IPS-20b (cell line): Measurements from ENCODE around the gene DRICH1.
"Not testable (repeated sequence)": the region's sequence is repeated elsewhere in the genome, so short reads cannot be mapped to it uniquely, and the experiment has no call there.

Source experiments
- H3K27ac ChIP-seq: one replicate; pipeline ENCODE4 v1.5.1; 2013; ENCODE audit warnings: low read length
- H3K27me3 ChIP-seq: 2 replicates; pipeline ENCODE4 v1.6.1; 2013; ENCODE audit warnings: mild to moderate bottlenecking, low read length, inconsistent platforms; ENCODE audit not compliant: insufficient read depth
- H3K36me3 ChIP-seq: 2 replicates; pipeline ENCODE4 v1.6.1; 2013; ENCODE audit warnings: low read depth, mild to moderate bottlenecking, inconsistent platforms, low read length, moderate library complexity; ENCODE audit not compliant: insufficient read depth
- H3K4me1 ChIP-seq: 2 replicates; pipeline ENCODE4 v1.6.1; 2013; ENCODE audit warnings: mild to moderate bottlenecking, control low read depth, inconsistent platforms, low read length, moderate library complexity; ENCODE audit not compliant: insufficient read depth
- H3K4me3 ChIP-seq: 2 replicates; pipeline ENCODE4 v1.5.1; 2013; ENCODE audit warnings: mild to moderate bottlenecking, low read length, inconsistent platforms
- H3K9ac ChIP-seq: 2 replicates; pipeline ENCODE4 v1.6.1; 2013; ENCODE audit warnings: low read depth, mild to moderate bottlenecking, inconsistent platforms, low read length, moderate library complexity
- H3K9me3 ChIP-seq: 2 replicates; pipeline ENCODE4 v1.6.1; 2013; ENCODE audit warnings: mild to moderate bottlenecking, low read depth, low read length, inconsistent platforms; ENCODE audit not compliant: insufficient read depth

Gene DRICH1

DNA sequence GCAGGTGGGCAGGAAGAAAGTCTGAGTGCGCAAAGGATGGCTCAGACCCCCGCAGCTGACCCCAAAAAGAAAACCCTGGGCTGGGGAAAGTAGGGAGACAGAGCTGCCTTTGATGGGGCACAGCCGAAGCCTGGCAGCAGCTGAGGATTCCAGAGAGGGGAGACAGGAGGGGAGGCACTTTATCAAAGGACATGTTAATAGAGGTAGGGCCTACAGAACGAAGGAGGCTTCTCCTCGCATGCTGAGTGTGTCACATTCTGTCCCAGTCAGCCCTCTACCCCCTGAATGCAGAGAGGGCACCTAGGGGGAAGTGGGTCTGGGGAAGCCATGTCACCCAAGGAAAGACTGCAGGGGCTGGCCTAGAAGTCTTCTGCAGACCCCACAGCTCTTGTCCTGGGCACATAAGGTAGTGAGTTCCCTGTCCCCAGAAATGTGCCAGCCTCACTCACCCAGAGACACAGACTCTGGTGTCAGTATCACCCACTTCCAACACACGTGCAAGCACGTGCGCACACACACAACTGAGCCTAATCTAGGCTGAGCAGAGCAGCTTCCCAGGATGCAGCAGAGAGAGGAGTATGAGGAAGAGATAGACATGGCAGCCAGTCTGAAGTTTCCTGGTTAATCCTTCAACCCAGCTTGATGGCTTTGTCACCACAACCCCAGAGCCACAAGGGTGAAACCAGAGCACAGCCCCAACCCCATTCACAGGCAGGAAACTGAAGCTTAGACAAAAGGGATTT, 40.4 kb upstream of the DRICH1 start:
- H3K27ac ChIP-seq, H3K9ac ChIP-seq, H3K4me1 ChIP-seq, H3K36me3 ChIP-seq, H3K9me3 ChIP-seq, H3K4me3 ChIP-seq, H3K27me3 ChIP-seq: not testable (repeated sequence)

DNA sequence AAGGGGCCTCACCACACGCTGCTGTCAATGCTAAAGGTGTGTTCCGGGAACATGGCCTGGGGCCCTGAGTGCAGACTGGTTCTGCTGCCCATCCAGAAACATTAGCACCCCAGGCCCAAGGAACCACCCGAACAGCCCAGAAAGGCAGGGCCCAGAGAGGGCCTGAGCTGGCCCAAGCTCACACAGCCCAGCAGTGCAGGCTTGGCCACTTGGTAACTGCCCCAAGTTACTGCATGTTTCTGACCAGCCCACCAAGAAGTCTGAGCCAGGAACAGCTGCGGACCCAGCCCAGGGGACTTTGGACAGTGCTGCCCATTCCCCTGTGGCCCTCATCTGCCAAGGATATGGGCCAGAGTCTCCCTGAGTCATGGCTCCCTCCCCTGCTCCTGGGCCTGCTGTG, 39.3 kb upstream of the DRICH1 start:
- not testable (repeated sequence) for H3K27me3 ChIP-seq, H3K9ac ChIP-seq, H3K4me1 ChIP-seq, H3K9me3 ChIP-seq, H3K27ac ChIP-seq, H3K36me3 ChIP-seq, H3K4me3 ChIP-seq

DNA sequence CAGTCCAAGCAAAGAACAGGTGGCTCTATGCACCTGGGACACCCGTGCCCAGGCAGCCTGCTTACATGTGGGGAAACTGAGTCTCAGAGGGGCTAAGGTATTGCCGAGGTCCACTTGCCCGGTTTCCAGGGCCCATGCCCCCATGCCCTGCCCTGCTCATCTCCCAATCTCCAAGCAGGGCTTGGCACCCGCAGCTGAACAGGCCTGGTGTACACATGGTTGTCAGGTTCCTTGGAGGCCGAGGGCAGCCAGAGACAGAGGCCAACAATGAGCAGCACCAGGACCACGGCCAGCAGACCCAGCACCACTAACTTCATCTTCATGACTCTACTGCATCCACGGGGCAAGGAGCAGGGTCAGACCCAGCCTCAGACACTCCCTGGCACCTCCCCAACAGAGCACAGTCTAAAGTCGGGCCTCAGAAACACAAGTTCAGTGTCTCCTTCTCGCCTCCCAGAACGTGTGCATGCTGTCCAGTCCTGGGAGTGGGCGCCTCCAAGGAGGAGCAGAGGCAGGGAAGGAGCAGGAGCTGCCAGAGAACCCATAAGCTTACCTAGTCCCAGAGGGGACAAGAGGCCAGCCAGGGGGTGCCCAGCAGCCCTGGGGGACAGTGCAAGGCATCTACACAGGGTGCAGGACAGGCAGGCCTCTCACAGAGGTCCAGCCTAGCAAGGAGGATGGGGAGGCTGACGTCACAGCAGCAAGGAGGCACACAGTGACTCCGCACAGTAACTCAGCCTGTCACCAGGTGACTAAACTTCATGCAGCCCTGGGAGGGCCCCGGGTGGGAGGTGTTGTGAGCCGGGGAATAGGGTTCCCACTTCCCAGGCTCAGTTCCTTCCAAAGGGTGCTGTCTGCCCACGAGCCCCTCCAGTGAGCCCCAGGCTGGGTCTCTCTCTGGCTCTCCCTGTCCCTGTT, 38.5 kb upstream of the DRICH1 start:
- Histone ChIP-seq H3K9me3 (no peaks in the 10 kb centered on the region), H3K4me1 (0 out of 2 replicates have a peak, but pooled peaks cover 6% of the 10 kb centered on the region), H3K9ac (no peak overlapping the region), H3K4me3 (no peak overlapping the region), H3K27me3 (no peaks in the 10 kb centered on the region), H3K36me3 (no peaks in the 10 kb centered on the region), H3K27ac (no peak overlapping the region)

DNA sequence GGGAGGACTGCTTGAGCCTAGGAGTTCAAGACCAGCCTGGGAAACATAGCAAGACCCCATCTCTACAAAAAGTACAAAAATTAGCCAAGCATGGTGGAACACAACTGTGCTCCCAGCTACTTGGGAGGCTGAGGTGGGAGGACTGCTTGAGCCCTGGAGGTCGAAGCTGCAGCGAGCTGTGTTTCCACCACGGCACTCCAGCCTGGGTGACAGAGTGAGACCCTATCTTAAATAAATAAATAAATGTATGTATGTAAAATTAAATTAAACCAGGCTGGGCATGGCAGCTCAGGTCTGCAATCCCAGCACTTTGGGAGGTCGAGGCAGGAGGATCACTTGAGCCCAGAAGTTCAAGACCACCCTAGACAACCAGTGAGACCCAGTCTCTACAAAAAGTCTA, 28.3 kb upstream of the DRICH1 start:
- not testable (repeated sequence) for H3K4me1 ChIP-seq, H3K27ac ChIP-seq
- H3K36me3 ChIP-seq = peaks cover 27% of the 10 kb centered on the region

DNA sequence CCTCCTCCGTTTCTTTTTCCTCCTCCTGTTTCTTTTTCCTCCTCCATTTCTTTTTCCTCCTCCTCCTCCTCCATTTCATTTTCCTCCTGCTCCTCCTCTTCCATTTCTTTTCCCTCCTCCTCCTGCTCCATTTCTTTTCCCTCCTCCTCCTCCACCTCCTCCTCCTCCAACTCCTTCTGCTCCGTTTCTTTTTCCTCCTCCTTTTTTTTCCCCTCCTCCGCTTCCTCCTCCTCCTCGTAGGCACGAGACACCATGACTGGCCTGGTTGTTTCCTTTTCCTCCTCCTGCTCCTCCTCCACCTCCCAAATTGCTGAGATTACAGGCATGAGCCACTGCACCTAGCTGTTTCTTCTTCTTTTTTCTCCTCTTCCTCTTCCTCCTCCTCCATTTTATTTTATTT, 25.6 kb upstream of the DRICH1 start:
- H3K4me3 ChIP-seq = no peak overlapping the region

More for the DNA sequence above, 28.3 kb upstream of the DRICH1 start:
- not testable (repeated sequence) for H3K9ac ChIP-seq, H3K9me3 ChIP-seq, H3K4me3 ChIP-seq, H3K27me3 ChIP-seq

DNA sequence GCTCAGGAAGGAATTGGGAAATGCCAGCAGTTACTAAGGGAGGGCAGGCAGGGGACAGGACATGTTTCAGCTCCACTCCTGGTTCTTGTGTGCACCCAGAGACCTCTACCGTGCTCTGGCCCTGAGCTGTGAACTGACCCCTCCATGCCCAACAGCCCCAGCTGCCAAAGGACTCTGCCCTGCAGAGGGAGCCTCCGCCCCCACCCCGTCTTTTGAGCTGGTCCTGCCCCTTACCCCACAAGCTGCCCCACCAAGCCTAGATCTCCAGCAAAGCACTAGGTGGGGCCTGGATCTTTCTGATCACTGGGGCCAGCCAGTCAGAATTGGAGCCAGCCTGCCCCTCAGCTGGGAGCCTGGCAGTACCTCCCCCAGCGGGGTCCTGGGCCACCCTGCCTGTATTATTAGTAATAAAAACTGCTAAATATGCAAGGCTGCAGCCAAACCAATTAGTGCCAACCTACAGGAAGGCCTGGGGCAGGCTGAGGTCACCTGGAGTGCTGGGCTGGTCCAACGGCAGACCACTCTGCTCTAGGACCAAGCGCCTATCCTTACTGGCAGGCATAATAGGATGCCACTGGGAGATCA, 23.9 kb upstream of the DRICH1 start:
- Histone ChIP-seq H3K4me1 (no peaks in the 10 kb centered on the region), H3K4me3 (no peak overlapping the region), H3K9me3 (no peaks in the 10 kb centered on the region), H3K9ac (no peak overlapping the region), H3K27me3 (no peaks in the 10 kb centered on the region), H3K27ac (no peak overlapping the region), H3K36me3 (peaks cover 25% of the 10 kb centered on the region)

More for the DNA sequence above, 25.6 kb upstream of the DRICH1 start:
- H3K9ac ChIP-seq = no peak overlapping the region
- peaks cover 31% of the 10 kb centered on the region for H3K36me3 ChIP-seq
- no peaks in the 10 kb centered on the region; the same call in 1 of the 2 replicates for H3K9me3 ChIP-seq
- H3K27me3 ChIP-seq = no peaks in the 10 kb centered on the region
- no peaks in the 10 kb centered on the region for H3K4me1 ChIP-seq
- no peak overlapping the region for H3K27ac ChIP-seq

DNA sequence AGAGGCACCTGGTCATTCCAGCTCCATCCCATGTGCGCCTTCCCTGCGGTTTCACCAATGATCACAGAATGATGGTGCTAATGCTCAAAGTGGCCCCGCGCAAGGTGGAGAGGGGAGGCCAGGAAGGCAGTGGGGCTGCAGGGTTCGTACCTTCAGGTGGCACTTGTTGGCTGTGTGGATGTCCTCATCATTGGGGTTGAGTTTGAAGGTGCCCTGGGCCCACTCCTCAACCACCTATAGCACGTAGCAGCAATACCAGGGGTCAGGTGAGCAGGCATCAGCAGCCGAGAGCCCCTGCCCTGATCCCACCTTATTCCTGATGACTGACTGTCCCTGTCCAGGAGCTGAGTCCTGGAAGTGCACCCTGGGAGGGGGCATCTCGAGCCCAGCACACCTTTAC, 20.6 kb upstream of the DRICH1 start:
- no peak overlapping the region for H3K27ac ChIP-seq

DNA sequence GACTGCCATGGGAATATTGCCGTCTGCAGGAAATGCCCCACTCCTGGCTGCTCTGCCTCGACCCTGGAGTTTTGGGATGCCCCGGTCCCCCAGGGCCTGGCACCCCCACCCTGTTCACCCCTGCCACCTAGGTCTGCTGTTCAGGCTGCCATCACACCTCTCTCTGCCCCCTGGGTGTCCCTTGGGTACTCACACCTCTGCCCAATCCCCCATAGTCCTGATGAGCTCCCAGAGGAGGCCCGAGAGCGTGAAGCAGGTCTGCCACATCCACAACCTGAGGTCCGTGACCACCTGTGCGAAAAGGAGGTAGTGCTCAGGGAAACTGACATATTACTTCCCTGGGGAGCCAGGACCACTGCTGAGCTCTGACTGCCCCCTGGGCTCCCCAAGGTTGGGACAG, 20.2 kb upstream of the DRICH1 start:
- no peak overlapping the region for H3K4me3 ChIP-seq
- no peak overlapping the region for H3K9ac ChIP-seq
- no peaks in the 10 kb centered on the region for H3K27me3 ChIP-seq
- H3K36me3 ChIP-seq = peaks cover 6% of the 10 kb centered on the region; the same call in 1 of the 2 replicates
- no peaks in the 10 kb centered on the region for H3K4me1 ChIP-seq
- no peaks in the 10 kb centered on the region for H3K9me3 ChIP-seq
- H3K27ac ChIP-seq = no peak overlapping the region

More for the DNA sequence above, 20.6 kb upstream of the DRICH1 start:
- Histone ChIP-seq H3K9me3 (no peaks in the 10 kb centered on the region), H3K9ac (no peak overlapping the region), H3K36me3 (peaks cover 7% of the 10 kb centered on the region; the same call in 1 of the 2 replicates), H3K4me1 (no peaks in the 10 kb centered on the region), H3K27me3 (no peaks in the 10 kb centered on the region), H3K4me3 (no peak overlapping the region)

DNA sequence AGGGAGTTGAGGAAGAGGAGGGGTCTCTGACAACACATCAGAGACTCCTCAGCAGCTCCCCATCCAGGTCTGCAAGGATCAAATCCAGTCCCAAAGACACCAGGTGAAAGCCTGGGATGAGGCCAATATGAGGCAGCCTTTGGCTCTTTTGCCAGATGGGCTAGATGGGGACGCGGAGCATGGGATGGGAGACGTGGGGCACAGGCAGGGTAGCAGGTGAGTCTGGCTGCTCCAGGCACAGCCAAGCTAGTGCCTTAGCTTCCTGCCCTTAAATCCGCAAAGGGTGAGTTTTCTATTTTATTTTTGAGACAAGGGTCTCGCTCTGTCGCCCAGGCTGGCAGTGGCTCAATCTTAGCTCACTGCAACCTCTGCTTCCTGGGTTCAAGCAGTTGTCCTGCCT, 19.6 kb upstream of the DRICH1 start:
- Histone ChIP-seq H3K27me3 (no peaks in the 10 kb centered on the region), H3K36me3 (peaks cover 4% of the 10 kb centered on the region; the same call in 1 of the 2 replicates), H3K27ac (no peak overlapping the region), H3K4me1 (no peaks in the 10 kb centered on the region), H3K4me3 (no peak overlapping the region), H3K9ac (no peak overlapping the region), H3K9me3 (no peaks in the 10 kb centered on the region)

DNA sequence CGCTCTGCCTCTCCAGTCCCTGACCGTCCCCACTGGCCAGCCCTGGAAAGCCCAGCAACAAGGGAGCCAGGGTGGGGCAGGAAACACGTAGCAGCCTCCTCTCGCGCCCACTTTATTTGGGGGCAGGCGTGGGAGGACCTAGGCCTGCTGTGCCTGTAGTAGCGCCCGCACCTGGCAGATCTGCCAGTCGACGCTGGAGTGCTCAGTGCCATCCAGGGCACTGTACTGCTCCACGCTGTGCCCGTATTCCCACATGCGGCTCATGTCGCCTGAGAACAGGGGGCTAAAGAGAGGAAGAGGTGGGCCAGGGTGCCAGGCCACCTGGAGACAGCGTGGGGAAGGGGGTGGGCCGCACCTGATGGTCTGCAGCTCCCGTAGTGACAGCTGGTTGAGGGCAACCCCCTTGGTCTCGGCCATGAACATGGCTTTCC, 17.0 kb upstream of the DRICH1 start:
- no peaks in the 10 kb centered on the region for H3K9me3 ChIP-seq

DNA sequence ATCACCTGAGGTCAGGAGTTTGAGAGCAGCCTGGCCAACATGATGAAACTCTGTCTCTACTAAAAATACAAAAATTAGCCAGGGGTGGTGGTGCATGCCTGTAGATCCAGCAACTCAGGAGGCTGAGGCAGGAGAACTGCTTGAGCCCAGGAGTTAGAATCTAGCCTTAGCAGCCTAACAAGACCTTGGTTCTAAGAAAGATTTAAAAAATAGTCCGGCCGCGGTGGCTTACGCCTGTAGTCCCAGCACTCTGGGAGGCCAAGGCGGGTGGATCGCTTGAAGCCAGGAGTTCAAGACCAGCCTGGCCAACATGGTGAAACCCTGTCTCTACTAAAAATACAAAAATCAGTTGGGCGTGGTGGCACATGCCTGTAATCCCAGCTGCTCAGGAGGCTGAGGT, 14.4 kb upstream of the DRICH1 start:
- not testable (repeated sequence) for H3K9me3 ChIP-seq, H3K36me3 ChIP-seq, H3K27ac ChIP-seq, H3K4me3 ChIP-seq, H3K4me1 ChIP-seq, H3K27me3 ChIP-seq, H3K9ac ChIP-seq

More for the DNA sequence above, 17.0 kb upstream of the DRICH1 start:
- H3K27me3 ChIP-seq = no peaks in the 10 kb centered on the region
- no peak overlapping the region for H3K27ac ChIP-seq
- no peak overlapping the region for H3K4me3 ChIP-seq
- H3K36me3 ChIP-seq = peaks cover 4% of the 10 kb centered on the region; the same call in 1 of the 2 replicates
- H3K4me1 ChIP-seq = no peaks in the 10 kb centered on the region
- no peak overlapping the region for H3K9ac ChIP-seq
